ENCODE measurements around the gene FASN. TPM values are rescaled to one million over a fixed set of nuclear protein-coding genes. Genes with fewer than 3 reads are reported as not detected.

Gene FASN
- total and polyA plus RNA-seq, 2 experiments from 2014 or later, result 85.9 to 276 TPM

GRCh38 chr17:82120148-82120547, 22.1 kb upstream of the FASN start:
- TF ChIP-seq, protein P1, sequence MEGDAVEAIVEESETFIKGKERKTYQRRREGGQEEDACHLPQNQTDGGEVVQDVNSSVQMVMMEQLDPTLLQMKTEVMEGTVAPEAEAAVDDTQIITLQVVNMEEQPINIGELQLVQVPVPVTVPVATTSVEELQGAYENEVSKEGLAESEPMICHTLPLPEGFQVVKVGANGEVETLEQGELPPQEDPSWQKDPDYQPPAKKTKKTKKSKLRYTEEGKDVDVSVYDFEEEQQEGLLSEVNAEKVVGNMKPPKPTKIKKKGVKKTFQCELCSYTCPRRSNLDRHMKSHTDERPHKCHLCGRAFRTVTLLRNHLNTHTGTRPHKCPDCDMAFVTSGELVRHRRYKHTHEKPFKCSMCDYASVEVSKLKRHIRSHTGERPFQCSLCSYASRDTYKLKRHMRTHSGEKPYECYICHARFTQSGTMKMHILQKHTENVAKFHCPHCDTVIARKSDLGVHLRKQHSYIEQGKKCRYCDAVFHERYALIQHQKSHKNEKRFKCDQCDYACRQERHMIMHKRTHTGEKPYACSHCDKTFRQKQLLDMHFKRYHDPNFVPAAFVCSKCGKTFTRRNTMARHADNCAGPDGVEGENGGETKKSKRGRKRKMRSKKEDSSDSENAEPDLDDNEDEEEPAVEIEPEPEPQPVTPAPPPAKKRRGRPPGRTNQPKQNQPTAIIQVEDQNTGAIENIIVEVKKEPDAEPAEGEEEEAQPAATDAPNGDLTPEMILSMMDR (IDR thresholded peaks at IDR 0.05; ENCODE audit: low read depth, low read length), result no peak
- H3K27ac ChIP-seq, result peak overlapping the region; percentile 90
- H3K4me3 ChIP-seq, result no peak overlapping the region
- no peaks in the 10 kb centered on the region for H3K36me3 ChIP-seq
- no peaks in the 10 kb centered on the region for H3K9me3 ChIP-seq (ENCODE audit: low read depth)
- H3K27me3 ChIP-seq, result no peaks in the 10 kb centered on the region
- peaks cover 47% of the 10 kb centered on the region for H3K4me1 ChIP-seq (ENCODE audit: low read depth)
- no peak for DNase-seq (ENCODE audit: low read depth in 1 of 2, low spot score in 1 of 2)

DNA sequence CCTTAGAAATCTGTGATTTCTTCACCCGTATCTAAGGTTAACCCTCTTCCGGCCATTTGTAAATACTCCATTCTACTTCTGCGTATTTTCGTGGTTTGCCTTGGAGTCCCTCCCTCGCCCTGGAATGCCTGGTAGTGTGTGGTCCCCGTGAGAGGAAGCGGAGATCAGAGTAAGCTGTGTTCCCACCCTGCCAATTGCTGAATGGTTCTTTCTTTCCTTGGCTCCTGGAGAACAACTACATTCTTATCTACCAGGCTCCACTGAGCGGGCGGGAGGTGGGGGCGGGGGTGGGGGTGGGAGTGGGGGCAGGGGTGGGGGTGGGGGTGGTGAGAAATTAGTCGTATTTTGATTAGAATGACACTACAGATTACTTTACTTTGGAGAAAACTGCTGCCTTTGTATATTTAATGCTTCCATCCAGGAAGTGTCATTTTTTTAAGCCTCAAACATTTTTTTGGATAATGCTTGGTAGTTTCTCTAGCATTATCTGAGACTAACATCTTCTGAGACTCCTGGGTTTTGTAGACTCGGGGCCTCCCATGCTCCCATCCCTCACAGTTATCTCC, 20.9 kb upstream of the FASN start:
- peak; percentile 44 to 86 for DNase-seq (ENCODE audit: low read depth in 1 of 2, low spot score in 1 of 2)
- no peaks in the 10 kb centered on the region for H3K27me3 ChIP-seq
- H3K27ac ChIP-seq, result peak overlapping the region; percentile 90
- H3K4me1 ChIP-seq (ENCODE audit: low read depth), result peaks cover 47% of the 10 kb centered on the region
- no peak overlapping the region for H3K4me3 ChIP-seq
- TF ChIP-seq, protein P1 (IDR thresholded peaks at IDR 0.05; ENCODE audit: low read depth, low read length), result no peak
- no peaks in the 10 kb centered on the region for H3K36me3 ChIP-seq
- H3K9me3 ChIP-seq (ENCODE audit: low read depth), result no peaks in the 10 kb centered on the region

DNA sequence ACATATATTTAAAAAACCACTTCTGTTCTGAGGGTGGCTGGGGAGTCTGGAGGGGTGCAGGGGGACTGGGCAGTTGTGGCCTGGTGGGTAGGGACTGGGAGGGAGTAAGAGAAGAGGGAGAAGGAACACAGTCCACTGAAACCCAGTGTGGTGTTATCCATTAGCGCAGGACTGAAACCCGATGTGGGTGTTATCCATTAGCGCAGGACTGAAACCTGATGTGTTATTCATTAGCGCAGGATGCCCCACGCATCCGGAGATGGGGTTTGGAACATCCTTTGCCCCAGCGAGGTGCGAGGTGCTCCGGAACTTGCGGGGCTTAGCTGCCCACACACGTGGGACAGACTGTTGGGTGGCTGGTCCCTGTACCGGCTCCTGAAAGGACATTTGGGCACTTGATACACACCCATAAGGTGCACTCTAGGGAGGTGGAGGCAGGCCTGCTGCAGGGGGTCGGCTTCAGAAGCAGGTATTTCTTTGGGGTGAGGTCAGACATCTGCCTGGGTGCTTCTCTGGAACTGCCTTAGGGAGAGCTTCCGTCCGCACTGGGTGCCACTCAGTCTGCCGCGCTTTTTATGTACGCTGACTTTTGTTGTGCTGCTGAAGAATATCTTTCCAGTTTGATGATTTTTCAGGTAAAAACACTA, 20.3 kb upstream of the FASN start:
- no peak overlapping the region for H3K4me3 ChIP-seq
- H3K36me3 ChIP-seq, result no peaks in the 10 kb centered on the region
- TF ChIP-seq, protein P1 (IDR thresholded peaks at IDR 0.05; ENCODE audit: low read depth, low read length), result no peak
- H3K27ac ChIP-seq, result peak overlapping the region; percentile 90
- DNase-seq (ENCODE audit: low read depth in 1 of 2, low spot score in 1 of 2), result no peak
- no peaks in the 10 kb centered on the region for H3K9me3 ChIP-seq (ENCODE audit: low read depth)
- H3K27me3 ChIP-seq, result no peaks in the 10 kb centered on the region
- H3K4me1 ChIP-seq (ENCODE audit: low read depth), result peaks cover 47% of the 10 kb centered on the region

DNA sequence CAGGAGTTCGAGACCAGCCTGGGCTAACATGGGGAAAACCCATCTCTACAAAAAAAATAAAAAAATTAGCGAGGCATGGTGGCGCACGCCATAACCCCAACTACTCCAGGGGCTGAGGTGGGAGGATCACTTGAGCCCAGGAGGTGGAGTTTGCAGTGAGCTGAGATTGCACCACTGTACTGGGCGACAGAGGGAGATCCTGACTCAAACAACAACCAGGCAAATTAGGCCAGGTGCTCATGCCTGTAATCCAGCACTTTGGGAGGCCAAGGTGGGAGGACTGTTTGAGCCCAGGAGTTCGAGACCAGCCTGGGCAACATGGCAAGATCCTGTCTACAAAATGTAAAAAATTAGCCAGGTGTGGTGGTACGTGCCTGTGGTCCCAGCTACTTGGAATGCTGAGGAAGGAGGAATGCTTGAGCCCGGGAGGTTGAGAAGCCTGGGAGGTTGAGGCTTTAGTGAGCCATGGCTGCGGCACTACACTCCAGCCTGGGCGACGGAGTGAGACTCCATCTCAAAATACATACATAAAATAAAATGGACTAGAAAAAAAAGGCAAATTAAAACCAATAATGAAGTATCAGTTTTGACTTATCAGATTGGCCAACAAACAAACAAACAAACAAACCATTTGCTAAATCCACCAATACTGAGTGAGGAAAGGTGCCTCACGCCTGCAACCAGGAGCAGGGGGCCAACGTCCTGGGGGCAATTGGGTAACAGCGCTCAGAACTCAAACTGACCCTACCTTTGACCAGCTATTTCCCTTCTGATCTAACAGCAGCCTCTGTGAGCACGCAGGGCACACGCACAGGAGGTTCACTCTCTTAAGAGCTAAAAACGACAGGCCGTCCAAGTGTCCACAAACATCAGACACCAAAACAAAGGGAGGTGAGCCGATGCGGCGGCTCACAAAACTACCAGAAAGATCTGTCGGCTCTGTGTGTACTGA, 19.4 kb upstream of the FASN start:
- Histone ChIP-seq H3K27me3 (no peaks in the 10 kb centered on the region), H3K27ac (peak overlapping the region; percentile 90), H3K9me3 (ENCODE audit: low read depth) (no peaks in the 10 kb centered on the region), H3K4me1 (ENCODE audit: low read depth) (peaks cover 47% of the 10 kb centered on the region), H3K4me3 (no peak overlapping the region), H3K36me3 (no peaks in the 10 kb centered on the region)
- TF ChIP-seq, protein P1 (IDR thresholded peaks at IDR 0.05; ENCODE audit: low read depth, low read length), result no peak
- no peak for DNase-seq (ENCODE audit: low read depth in 1 of 2, low spot score in 1 of 2)

GRCh38 chr17:82116246-82116645, 18.2 kb upstream of the FASN start:
- Histone ChIP-seq H3K27me3 (no peaks in the 10 kb centered on the region), H3K4me1 (ENCODE audit: low read depth) (peaks cover 36% of the 10 kb centered on the region), H3K27ac (no peak overlapping the region), H3K36me3 (no peaks in the 10 kb centered on the region), H3K4me3 (no peak overlapping the region), H3K9me3 (ENCODE audit: low read depth) (no peaks in the 10 kb centered on the region)
- TF ChIP-seq, protein P1 (IDR thresholded peaks at IDR 0.05; ENCODE audit: low read depth, low read length), result no peak
- no peak for DNase-seq (ENCODE audit: low read depth in 1 of 2, low spot score in 1 of 2)

Measured in cardiac muscle cell (in vitro differentiated cells and primary cell).